Epithelial cell of esophagus (primary cell): ENCODE measurements around the gene PELI2.

Experiments
- DNase-seq: peaks from one replicate; pipeline ENCODE4 v3.0.0; 2010; ENCODE audit warnings: low read depth
- H3K4me3 ChIP-seq: 2 replicates; pipeline ENCODE4 v1.5.1; 2011; ENCODE audit warnings: mild to moderate bottlenecking, low read length, control low read depth
- TF ChIP-seq, protein P1 (sequence below): IDR thresholded peaks from 2 replicates; pipeline ENCODE4 v1.5.1; 2011; ENCODE audit warnings: low read depth, mild to moderate bottlenecking, low read length, control low read depth, inconsistent platforms; ENCODE audit not compliant: insufficient read depth; ENCODE audit errors: missing control alignments

Gene PELI2

DNA sequence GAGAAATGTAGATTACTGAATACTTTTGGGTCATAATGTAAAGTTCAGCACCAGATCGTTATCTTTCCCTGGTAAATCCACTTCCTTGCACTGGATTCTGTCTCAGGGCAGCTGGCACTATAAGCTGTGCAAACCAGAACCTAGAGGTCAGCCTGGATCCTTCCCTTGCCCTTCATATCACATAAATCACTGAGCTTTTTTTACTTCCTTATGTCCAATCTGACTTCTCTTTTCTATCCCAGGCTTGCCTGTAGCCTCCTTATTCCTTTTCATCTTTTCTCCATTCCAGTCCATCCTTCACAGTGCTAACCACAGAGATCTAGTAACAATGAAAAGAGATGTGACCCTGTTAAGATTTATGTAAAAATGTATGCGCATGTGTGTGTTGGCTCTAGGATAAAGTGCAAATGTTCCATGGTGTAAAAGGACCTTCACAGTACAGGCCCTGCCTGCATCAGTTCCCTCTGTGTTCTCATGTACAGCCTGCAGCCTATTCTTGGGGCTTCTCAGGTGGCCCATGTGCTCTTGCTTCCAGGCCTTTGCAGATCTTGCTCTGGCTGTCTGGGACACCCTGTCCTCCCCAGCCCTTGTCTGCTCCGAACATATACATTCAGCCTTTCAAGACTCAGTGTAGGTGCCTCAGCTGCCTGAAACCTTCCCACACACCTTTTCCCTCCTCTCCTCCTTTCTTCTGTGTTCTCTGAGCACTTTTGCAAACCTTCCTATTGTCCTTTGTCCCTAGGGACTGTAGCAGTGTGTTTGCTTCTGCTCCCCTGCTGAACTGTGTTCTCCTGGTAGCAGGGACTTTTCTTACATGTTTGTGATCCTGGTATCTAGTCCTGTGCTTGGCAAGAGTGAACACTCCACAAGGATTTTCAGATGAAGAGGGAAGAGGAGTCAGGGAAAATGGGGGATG, 30.0 kb downstream of the PELI2 start:
- TF ChIP-seq, protein P1, sequence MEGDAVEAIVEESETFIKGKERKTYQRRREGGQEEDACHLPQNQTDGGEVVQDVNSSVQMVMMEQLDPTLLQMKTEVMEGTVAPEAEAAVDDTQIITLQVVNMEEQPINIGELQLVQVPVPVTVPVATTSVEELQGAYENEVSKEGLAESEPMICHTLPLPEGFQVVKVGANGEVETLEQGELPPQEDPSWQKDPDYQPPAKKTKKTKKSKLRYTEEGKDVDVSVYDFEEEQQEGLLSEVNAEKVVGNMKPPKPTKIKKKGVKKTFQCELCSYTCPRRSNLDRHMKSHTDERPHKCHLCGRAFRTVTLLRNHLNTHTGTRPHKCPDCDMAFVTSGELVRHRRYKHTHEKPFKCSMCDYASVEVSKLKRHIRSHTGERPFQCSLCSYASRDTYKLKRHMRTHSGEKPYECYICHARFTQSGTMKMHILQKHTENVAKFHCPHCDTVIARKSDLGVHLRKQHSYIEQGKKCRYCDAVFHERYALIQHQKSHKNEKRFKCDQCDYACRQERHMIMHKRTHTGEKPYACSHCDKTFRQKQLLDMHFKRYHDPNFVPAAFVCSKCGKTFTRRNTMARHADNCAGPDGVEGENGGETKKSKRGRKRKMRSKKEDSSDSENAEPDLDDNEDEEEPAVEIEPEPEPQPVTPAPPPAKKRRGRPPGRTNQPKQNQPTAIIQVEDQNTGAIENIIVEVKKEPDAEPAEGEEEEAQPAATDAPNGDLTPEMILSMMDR = no peak
- H3K4me3 ChIP-seq = no peak overlapping the region
- no peak for DNase-seq

DNA sequence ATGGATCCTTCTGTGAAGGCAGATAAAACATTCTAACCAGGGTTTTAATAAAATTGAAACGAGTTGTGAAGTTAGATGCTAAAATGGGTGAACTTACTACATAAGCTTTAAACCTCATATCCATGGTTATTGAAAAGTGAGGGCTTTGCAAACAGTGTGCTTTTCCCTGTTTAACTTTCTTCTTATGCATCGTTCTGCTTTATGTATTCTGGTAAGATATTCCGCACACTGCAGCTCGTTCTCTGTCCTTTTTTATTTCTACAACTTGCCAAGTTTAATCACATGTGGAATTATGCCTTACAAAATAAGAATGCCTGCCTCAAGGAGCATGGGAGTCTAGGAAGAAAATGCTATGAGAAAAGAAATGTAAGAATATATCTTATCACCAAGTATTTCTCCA, 30.9 kb downstream of the PELI2 start:
- H3K4me3 ChIP-seq = no peak overlapping the region
- DNase-seq = no peak
- TF ChIP-seq, protein P1 = no peak

DNA sequence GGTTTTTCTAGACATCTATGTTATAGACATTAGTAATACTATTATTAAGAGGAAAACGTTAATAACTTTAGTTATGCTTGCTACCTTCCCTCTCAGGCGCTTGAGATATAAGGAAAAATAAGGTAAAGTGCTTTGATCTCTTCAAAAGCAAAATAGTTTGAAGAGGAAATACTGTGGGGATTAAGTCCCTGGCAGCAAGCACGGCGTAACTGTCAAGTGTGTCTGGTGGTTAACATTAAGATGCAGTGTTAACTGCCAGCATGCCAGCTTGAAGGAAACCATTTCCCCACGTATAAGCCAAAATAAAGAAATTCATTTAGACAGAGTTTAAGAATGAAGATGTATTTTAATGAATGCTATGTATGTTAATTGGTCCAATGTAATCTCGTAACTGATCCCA, 31.8 kb downstream of the PELI2 start:
- TF ChIP-seq, protein P1 = no peak
- no peak for DNase-seq
- H3K4me3 ChIP-seq = no peak overlapping the region

DNA sequence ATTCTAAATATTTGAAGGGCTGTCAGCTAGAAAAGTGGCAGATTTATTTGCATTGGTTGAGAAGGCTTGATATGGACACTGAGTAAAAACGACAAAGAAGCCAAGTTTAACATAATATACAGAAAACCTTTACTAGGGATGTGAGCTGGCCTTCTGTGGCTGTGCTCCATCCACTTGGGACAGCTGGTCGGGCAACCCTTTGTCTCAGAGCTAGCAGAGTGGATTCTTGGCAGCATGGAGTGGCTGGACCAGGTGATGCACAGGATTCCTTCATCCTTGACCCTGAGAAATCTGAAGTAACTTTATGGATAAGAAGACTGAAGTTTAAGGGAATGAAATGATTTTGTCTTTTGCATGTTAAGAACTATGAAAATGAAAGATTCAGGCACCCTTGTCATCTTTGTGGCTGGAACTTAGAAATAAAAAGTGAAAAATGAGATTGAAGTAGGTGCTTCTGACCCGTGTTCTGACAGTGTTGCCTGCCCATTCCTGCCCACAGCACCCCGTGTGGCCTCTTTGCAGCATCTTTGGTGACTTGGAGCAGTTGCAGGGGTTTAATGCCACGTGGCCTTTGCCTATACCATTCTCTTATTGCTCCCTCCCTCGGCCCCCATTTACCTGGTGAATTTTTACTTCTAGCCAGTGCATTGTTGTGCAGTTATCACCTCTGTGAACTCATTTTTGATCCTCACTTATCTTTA, 32.6 kb downstream of the PELI2 start:
- DNase-seq = no peak

DNA sequence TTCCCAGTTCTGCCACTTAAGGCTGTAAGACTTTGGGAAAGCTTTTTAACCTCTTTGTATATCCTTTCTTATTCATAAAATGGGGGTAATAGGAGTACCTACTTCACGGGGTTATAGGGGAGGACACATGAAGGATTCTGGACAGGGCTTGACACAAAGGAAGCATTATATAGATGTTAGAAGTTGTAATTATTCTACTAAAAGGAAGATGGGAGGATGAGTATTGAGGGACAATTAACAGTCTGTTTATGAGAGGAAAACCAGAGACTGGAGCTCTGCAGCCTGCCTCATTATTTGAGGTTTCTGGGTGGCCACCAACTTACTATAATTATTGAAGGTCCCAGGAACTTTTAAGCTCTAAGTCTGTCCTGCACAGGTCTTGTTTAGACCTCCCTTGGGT, 34.0 kb downstream of the PELI2 start:
- DNase-seq = no peak
- TF ChIP-seq, protein P1 = no peak
- no peak overlapping the region for H3K4me3 ChIP-seq

More for the DNA sequence above, 32.6 kb downstream of the PELI2 start:
- TF ChIP-seq, protein P1 = no peak
- H3K4me3 ChIP-seq = no peak overlapping the region

DNA sequence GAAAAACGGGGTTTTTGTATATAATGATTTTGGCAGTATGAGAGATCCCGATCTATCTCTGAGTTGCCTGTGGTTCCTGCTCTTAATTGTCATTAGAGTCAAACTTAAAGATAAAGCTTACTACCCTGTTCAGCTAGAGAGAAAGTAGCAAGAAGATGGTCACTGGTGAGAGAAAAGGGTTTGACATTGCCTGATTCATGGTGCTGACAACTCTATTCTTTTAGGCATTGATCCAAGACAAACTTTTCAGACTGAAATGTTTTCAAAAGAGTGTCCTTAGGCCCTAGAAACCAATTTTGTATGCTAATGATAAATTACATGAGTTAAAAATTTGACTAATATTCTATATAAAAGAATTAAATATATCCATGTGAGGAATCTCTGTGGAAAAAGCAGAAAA, 35.1 kb downstream of the PELI2 start:
- TF ChIP-seq, protein P1 = no peak
- DNase-seq = no peak
- H3K4me3 ChIP-seq = no peak overlapping the region
